ENCODE data around the gene CDH22. TPM values are rescaled to one million over a fixed set of nuclear protein-coding genes. Genes with fewer than 3 reads are reported as not detected.
A peak's percentile ranks its signal among the peaks of the same experiment; 100 is the strongest.

CDH22 gene
- total and polyA plus RNA-seq, 9 of the 15 experiments (the other 6 are each of a cell fraction or from before 2014, with no cell fraction given): 0.07 to 0.08 TPM; not detected in 7

GRCh38 chr20:46269372-46269771 lies 38.9 kb downstream of the CDH22 start:
- peaks cover 0 to 12% of the 10 kb centered on the region in 2 experiments; a peak in 4 of 5 replicates for H3K27me3 ChIP-seq (ENCODE audit: control insufficient read depth in 2 of 2, insufficient read depth in 2 of 2, low read length in 2 of 2)
- 0% methylated on average over 7 of the region's 7 CpGs for WGBS (ENCODE audit: insufficient coverage, low coverage, missing lambda C conversion rate)

GRCh38 chr20:46268662-46269061 lies 39.6 kb downstream of the CDH22 start:
- no peak for DNase-seq (ENCODE audit: extremely low read depth in 1 of 4, low spot score in 3 of 4)
- 9% methylated on average over 3 of the region's 3 CpGs for WGBS (ENCODE audit: insufficient coverage, low coverage, missing lambda C conversion rate)
- ChIA-PET POLR2A (interaction anchor here (0.7 kb wide), 1 partner anchor 62 kb away, joined by 3 read pairs; no protein-coding TSS in a partner anchor), CTCF (ENCODE audit: low intra/inter-chr PET ratio) (no interaction called here)
- no peak overlapping the region for H3K4me2 ChIP-seq (ENCODE audit: insufficient read depth, low read length)
- no peak overlapping the region for H3K4me3 ChIP-seq
- FAIRE-seq: no peak
- H3K4me1 ChIP-seq (replicated peaks in 1 of 2; ENCODE audit: control insufficient read depth in 2 of 2, insufficient read depth in 2 of 2, low read length in 2 of 2): no peaks in the 10 kb centered on the region; a peak in 1 of 5 replicates
- ATAC-seq: no peak
- H2AFZ ChIP-seq (ENCODE audit: low read depth, low read length): no peak overlapping the region
- intact Hi-C loops (cut with micrococcal nuclease) (no loop called here), in situ Hi-C loops (cut with MboI) (no loop called here)
- no peak overlapping the region for H3K27ac ChIP-seq (ENCODE audit: extremely low read depth, low read depth, low read length)
- peaks cover 0 to 12% of the 10 kb centered on the region in 2 experiments; a peak in 4 of 5 replicates for H3K27me3 ChIP-seq (ENCODE audit: control insufficient read depth in 2 of 2, insufficient read depth in 2 of 2, low read length in 2 of 2)
- H3K36me3 ChIP-seq (ENCODE audit: control insufficient read depth, insufficient read depth, low read length): no peaks in the 10 kb centered on the region
- H3K9ac ChIP-seq (ENCODE audit: insufficient read depth in 1 of 2, low read depth in 2 of 2, low read length in 2 of 2): no peak overlapping the region
- H4K20me1 ChIP-seq (replicated peaks; ENCODE audit: control insufficient read depth, insufficient read depth, low read length): no peaks in the 10 kb centered on the region
- H3K79me2 ChIP-seq (ENCODE audit: control insufficient read depth, insufficient read depth, low read length): no peaks in the 10 kb centered on the region
- no peaks in the 10 kb centered on the region; the same call in 1 of the 2 replicates for H3K9me3 ChIP-seq (replicated peaks; ENCODE audit: control insufficient read depth, insufficient read depth, low read depth, low read length)
- no peak for TF ChIP-seq NR2F6 (CRISPR knock-in tag; IDR thresholded peaks at IDR 0.05)
- peak; percentile 85 for TF ChIP-seq RBM25 (IDR thresholded peaks at IDR 0.05; ENCODE audit: low read depth, low read length, severe bottlenecking)
- peak; percentile 94 for TF ChIP-seq ESRRA (IDR thresholded peaks at IDR 0.05; ENCODE audit: borderline replicate concordance, low read depth)
- BruUV-seq (replicated peaks): no TSS peak
- H3K9me1 ChIP-seq (ENCODE audit: control insufficient read depth, insufficient read depth, low read length): peaks cover 3% of the 10 kb centered on the region

More at GRCh38 chr20:46269372-46269771, 38.9 kb downstream of the CDH22 start:
- Histone ChIP-seq H3K4me3 (no peak overlapping the region), H3K9me1 (ENCODE audit: control insufficient read depth, insufficient read depth, low read length) (no peaks in the 10 kb centered on the region), H3K4me2 (ENCODE audit: insufficient read depth, low read length) (no peak overlapping the region), H3K36me3 (ENCODE audit: control insufficient read depth, insufficient read depth, low read length) (no peaks in the 10 kb centered on the region), H3K9ac (ENCODE audit: insufficient read depth in 1 of 2, low read depth in 2 of 2, low read length in 2 of 2) (no peak overlapping the region), H2AFZ (ENCODE audit: low read depth, low read length) (no peak overlapping the region), H3K79me2 (ENCODE audit: control insufficient read depth, insufficient read depth, low read length) (no peaks in the 10 kb centered on the region), H3K4me1 (replicated peaks in 1 of 2; ENCODE audit: control insufficient read depth in 2 of 2, insufficient read depth in 2 of 2, low read length in 2 of 2) (no peaks in the 10 kb centered on the region; a peak in 1 of 5 replicates), H3K27ac (ENCODE audit: extremely low read depth, low read depth, low read length) (no peak overlapping the region), H3K9me3 (replicated peaks; ENCODE audit: control insufficient read depth, insufficient read depth, low read depth, low read length) (no peaks in the 10 kb centered on the region; the same call in 1 of the 2 replicates), H4K20me1 (replicated peaks; ENCODE audit: control insufficient read depth, insufficient read depth, low read length) (no peaks in the 10 kb centered on the region)
- intact Hi-C loops (cut with micrococcal nuclease): no loop called here
- ATAC-seq (no peak), DNase-seq (ENCODE audit: extremely low read depth in 1 of 4, low spot score in 3 of 4) (no peak), FAIRE-seq (no peak)
- in situ Hi-C loops (cut with MboI): no loop called here
- ChIA-PET CTCF (ENCODE audit: low intra/inter-chr PET ratio) (no interaction called here), POLR2A (no interaction called here)
- TF ChIP-seq SAP30 (IDR thresholded peaks at IDR 0.05; ENCODE audit: borderline replicate concordance, insufficient read depth, low read depth, low read length, poor library complexity, severe bottlenecking): no peak
- TF ChIP-seq RFX1 (IDR thresholded peaks at IDR 0.05): peak; percentile 77
- no peak for TF ChIP-seq EWSR1 (IDR thresholded peaks at IDR 0.05; ENCODE audit: borderline replicate concordance, low read depth, partially characterized antibody)
- 0 out of 2 replicates have a peak, but pooled peaks have one; percentile 23 for TF ChIP-seq CREM (IDR thresholded peaks at IDR 0.05; ENCODE audit: low read depth)
- no TSS peak for BruUV-seq (replicated peaks)
